ENCODE results near the gene RTKN. TPM values are rescaled to one million over a fixed set of nuclear protein-coding genes. Genes with fewer than 3 reads are reported as not detected.

The RTKN gene
- total and polyA plus RNA-seq, 2 of the 13 experiments (the other 11 are each of a cell fraction or from before 2014, with no cell fraction given): 159 to 166 TPM

DNA sequence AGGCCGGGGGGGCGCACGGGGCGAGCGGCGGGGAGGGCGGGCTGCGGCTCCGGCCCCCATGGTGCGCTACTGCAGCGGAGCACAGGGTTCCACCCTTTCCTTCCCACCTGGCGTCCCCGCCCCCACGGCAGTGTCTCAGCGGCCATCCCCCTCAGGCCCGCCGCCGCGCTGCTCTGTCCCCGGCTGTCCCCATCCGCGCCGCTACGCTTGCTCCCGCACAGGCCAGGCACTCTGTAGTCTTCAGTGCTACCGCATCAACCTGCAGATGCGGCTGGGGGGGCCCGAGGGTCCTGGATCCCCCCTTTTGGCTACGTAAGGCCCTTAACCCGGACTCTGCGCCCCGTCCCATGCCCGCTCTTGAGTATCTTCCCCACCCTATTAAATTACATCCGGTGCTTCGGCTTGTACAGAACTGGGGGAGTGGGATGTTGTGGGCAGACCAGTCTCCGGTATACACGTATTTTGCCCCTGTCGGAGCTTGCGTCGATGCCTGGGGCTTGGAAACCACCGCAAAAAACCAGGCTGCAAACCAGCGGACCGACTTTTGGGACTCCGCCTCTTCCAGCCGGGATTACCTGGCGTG, 15.9 kb upstream of the RTKN start (continued):
- TF ChIP-seq, protein P1, sequence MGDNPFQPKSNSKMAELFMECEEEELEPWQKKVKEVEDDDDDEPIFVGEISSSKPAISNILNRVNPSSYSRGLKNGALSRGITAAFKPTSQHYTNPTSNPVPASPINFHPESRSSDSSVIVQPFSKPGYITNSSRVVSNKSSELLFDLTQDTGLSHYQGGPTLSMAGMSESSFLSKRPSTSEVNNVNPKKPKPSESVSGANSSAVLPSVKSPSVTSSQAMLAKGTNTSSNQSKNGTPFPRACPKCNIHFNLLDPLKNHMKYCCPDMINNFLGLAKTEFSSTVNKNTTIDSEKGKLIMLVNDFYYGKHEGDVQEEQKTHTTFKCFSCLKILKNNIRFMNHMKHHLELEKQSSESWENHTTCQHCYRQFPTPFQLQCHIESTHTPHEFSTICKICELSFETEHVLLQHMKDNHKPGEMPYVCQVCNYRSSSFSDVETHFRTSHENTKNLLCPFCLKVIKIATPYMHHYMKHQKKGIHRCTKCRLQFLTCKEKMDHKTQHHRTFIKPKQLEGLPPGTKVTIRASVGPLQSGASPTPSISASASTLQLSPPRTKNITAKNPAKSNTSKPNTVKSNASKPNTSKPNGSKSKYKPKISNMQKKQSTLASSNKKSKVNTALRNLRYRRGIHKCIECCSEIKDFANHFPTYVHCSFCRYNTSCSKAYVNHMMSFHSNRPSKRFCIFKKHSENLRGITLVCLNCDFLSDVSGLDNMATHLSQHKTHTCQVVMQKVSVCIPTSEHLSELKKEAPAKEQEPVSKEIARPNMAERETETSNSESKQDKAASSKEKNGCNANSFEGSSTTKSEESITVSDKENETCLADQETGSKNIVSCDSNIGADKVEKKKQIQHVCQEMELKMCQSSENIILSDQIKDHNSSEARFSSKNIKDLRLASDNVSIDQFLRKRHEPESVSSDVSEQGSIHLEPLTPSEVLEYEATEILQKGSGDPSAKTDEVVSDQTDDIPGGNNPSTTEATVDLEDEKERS (CRISPR knock-in tag; IDR thresholded peaks at IDR 0.05): peak; percentile 81
- TF ChIP-seq, protein P2, sequence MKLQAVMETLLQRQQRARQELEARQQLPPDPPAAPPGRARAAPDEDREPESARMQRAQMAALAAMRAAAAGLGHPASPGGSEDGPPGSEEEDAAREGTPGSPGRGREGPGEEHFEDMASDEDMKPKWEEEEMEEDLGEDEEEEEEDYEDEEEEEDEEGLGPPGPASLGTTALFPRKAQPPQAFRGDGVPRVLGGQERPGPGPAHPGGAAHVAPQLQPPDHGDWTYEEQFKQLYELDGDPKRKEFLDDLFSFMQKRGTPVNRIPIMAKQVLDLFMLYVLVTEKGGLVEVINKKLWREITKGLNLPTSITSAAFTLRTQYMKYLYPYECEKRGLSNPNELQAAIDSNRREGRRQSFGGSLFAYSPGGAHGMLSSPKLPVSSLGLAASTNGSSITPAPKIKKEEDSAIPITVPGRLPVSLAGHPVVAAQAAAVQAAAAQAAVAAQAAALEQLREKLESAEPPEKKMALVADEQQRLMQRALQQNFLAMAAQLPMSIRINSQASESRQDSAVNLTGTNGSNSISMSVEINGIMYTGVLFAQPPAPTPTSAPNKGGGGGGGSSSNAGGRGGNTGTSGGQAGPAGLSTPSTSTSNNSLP (IDR thresholded peaks at IDR 0.05; ENCODE audit: low read depth, low read length): no peak
- no peak for TF ChIP-seq TRIM24 (CRISPR knock-in tag; IDR thresholded peaks at IDR 0.05)
- TF ChIP-seq FOXO1 (CRISPR knock-in tag; IDR thresholded peaks at IDR 0.05): 0 out of 2 replicates have a peak, but pooled peaks have one; percentile 13
- TF ChIP-seq HNRNPUL1 (IDR thresholded peaks at IDR 0.05; ENCODE audit: low read depth, low read length): no peak
- TF ChIP-seq NFATC3 (CRISPR knock-in tag; IDR thresholded peaks at IDR 0.05): no peak
- TF ChIP-seq DMAP1 (CRISPR knock-in tag; IDR thresholded peaks at IDR 0.05): peak; percentile 84; the same call in 1 of the 2 replicates
- TF ChIP-seq NFE2L1 (CRISPR knock-in tag; IDR thresholded peaks at IDR 0.05; ENCODE audit: borderline replicate concordance): no peak
- 0 out of 2 replicates have a peak, but pooled peaks have one; percentile 2 for TF ChIP-seq ZNF292 (CRISPR knock-in tag; IDR thresholded peaks at IDR 0.05; ENCODE audit: borderline replicate concordance, low read depth)
- no peak for TF ChIP-seq ZNF264 (CRISPR knock-in tag; IDR thresholded peaks at IDR 0.05)
- no peak for TF ChIP-seq CAMTA2 (CRISPR knock-in tag; IDR thresholded peaks at IDR 0.05; ENCODE audit: borderline replicate concordance)
- TF ChIP-seq TOE1 (CRISPR knock-in tag; IDR thresholded peaks at IDR 0.05): no peak
- 0 out of 2 replicates have a peak, but pooled peaks have one; percentile 48 for TF ChIP-seq ZNF570 (CRISPR knock-in tag; IDR thresholded peaks at IDR 0.05; ENCODE audit: borderline replicate concordance)
- no peak for TF ChIP-seq SOX6 (IDR thresholded peaks at IDR 0.05)
- TF ChIP-seq SOX6 (CRISPR knock-in tag; IDR thresholded peaks at IDR 0.05): no peak
- TF ChIP-seq ZNF564 (CRISPR knock-in tag; IDR thresholded peaks at IDR 0.05): no peak; the same call in 1 of the 2 replicates
- TF ChIP-seq ZNF225 (CRISPR knock-in tag; IDR thresholded peaks at IDR 0.05): peak; percentile 82; the same call in 1 of the 2 replicates
- TF ChIP-seq PHF20 (CRISPR knock-in tag; IDR thresholded peaks at IDR 0.05): peak; percentile 52
- no peak for TF ChIP-seq MBNL3 (CRISPR knock-in tag; conservative IDR thresholded peaks at IDR 0.05)
- TF ChIP-seq ZNF652 (CRISPR knock-in tag; IDR thresholded peaks at IDR 0.05; ENCODE audit: borderline replicate concordance, low read depth): peak; percentile 84
- peak; percentile 66 for TF ChIP-seq KAT8 (CRISPR knock-in tag; IDR thresholded peaks at IDR 0.05)
- TF ChIP-seq POLR2G (IDR thresholded peaks at IDR 0.05; ENCODE audit: low read depth, low read length): peak; percentile 76
- TF ChIP-seq ISL2 (CRISPR knock-in tag; IDR thresholded peaks at IDR 0.05): peak; percentile 54
- TF ChIP-seq ZNF121 (CRISPR knock-in tag; IDR thresholded peaks at IDR 0.05): peak; percentile 44; the same call in 1 of the 2 replicates
- no peak for TF ChIP-seq XBP1 (CRISPR knock-in tag; IDR thresholded peaks at IDR 0.05)
- no peak for TF ChIP-seq ZBTB7A (CRISPR knock-in tag; IDR thresholded peaks at IDR 0.05)
- no peak; the same call in 1 of the 2 replicates for TF ChIP-seq RBAK (CRISPR knock-in tag; IDR thresholded peaks at IDR 0.05)
- TF ChIP-seq, protein P3, sequence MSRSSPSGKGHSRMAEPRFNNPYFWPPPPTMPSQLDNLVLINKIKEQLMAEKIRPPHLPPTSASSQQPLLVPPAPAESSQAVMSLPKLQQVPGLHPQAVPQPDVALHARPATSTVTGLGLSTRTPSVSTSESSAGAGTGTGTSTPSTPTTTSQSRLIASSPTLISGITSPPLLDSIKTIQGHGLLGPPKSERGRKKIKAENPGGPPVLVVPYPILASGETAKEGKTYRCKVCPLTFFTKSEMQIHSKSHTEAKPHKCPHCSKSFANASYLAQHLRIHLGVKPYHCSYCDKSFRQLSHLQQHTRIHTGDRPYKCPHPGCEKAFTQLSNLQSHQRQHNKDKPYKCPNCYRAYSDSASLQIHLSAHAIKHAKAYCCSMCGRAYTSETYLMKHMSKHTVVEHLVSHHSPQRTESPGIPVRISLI (CRISPR knock-in tag; IDR thresholded peaks at IDR 0.05; ENCODE audit: borderline replicate concordance): peak; percentile 47; the same call in 1 of the 2 replicates
